ENCODE results near the gene SLC66A2.

GRCh38 chr18:79952456-79952995, 1.1 kb upstream of the SLC66A2 start:
- no peak for TF ChIP-seq CTCF (conservative IDR thresholded peaks at IDR 0.05)
- no peak for TF ChIP-seq ZFX (IDR thresholded peaks at IDR 0.05)

All from C4-2B (cell line).